Muscle of leg (tissue), 11 donors: Measurements from ENCODE around the gene RER1. TPM values are rescaled to one million over a fixed set of nuclear protein-coding genes. Genes with fewer than 3 reads are reported as not detected.

ENCODE experiments used
- DNase-seq: peaks from one replicate; pipeline ENCODE4 v3.0.0; 2013
- H3K27ac ChIP-seq: one replicate; pipeline ENCODE4 v1.5.1; 2013; ENCODE audit warnings: mild to moderate bottlenecking, low read length, control low read depth
- H3K27me3 ChIP-seq: one replicate; pipeline ENCODE4 v1.6.1; 2013; ENCODE audit warnings: low read length; ENCODE audit not compliant: control insufficient read depth, insufficient read depth
- H3K36me3 ChIP-seq: one replicate; pipeline ENCODE4 v1.6.1; 2013; ENCODE audit warnings: low read length; ENCODE audit not compliant: control insufficient read depth, insufficient read depth
- H3K4me1 ChIP-seq: one replicate; pipeline ENCODE4 v1.6.1; 2013; ENCODE audit warnings: low read length; ENCODE audit not compliant: control insufficient read depth, insufficient read depth
- H3K4me3 ChIP-seq: one replicate; pipeline ENCODE4 v1.5.1; 2013; ENCODE audit warnings: low read length, control low read depth
- H3K9me3 ChIP-seq: replicated peaks from 2 replicates; pipeline ENCODE4 v1.6.1; 2013; ENCODE audit warnings: low read depth, low read length; ENCODE audit not compliant: control insufficient read depth
- WGBS: methylation state at CpG from one replicate; pipeline ENCODE4 v1.1.5; 2013; ENCODE audit warnings: missing lambda C conversion rate; ENCODE audit not compliant: insufficient coverage; 5-methylcytosine and 5-hydroxymethylcytosine counted together
- polyA plus RNA-seq, 8 donors: library from polyadenylated mRNA; unstranded; fragments of 120-200 nt; gene quantifications; one replicate each; pipeline versions ENCODE4 v1.2.1 to v1.2.3, GENCODE V29; 2013; ENCODE audit warnings: inconsistent platforms in 1 of 8, low replicate concordance in 1 of 8; ENCODE audit not compliant: insufficient read length in 8 of 8, insufficient read depth in 1 of 8
- total RNA-seq: library from RNA; stranded (reverse); fragments of 120-200 nt; gene quantifications from one replicate; pipeline ENCODE4 v1.2.4, GENCODE V29; 2013

The RER1 gene
- total and polyA plus RNA-seq, 9 donors, result 57.5 to 86.6 (median 69.3) TPM

GRCh38 chr1:2452201-2452931 is 60.7 kb downstream of the RER1 start:
- Histone ChIP-seq H3K36me3 (no peaks in the 10 kb centered on the region), H3K27me3 (peaks cover 11% of the 10 kb centered on the region)
- WGBS, result 48% methylated on average over 15 of the region's 21 CpGs

GRCh38 chr1:2452932-2453315 is 61.3 kb downstream of the RER1 start:
- DNase-seq, result no peak
- H3K9me3 ChIP-seq, result no peaks in the 10 kb centered on the region
- peaks cover 7% of the 10 kb centered on the region for H3K4me1 ChIP-seq
- H3K27ac ChIP-seq, result no peak overlapping the region
- peaks cover 6% of the 10 kb centered on the region for H3K27me3 ChIP-seq
- H3K4me3 ChIP-seq, result no peak overlapping the region
- WGBS, result 72% methylated on average over 18 of the region's 19 CpGs
- no peaks in the 10 kb centered on the region for H3K36me3 ChIP-seq

More at GRCh38 chr1:2452201-2452931, 60.7 kb downstream of the RER1 start:
- no peak for DNase-seq
- no peak overlapping the region for H3K4me3 ChIP-seq
- H3K4me1 ChIP-seq, result peaks cover 7% of the 10 kb centered on the region
- no peak overlapping the region for H3K27ac ChIP-seq
- H3K9me3 ChIP-seq, result no peaks in the 10 kb centered on the region

- H3K4me1 ChIP-seq, result peaks cover 7% of the 10 kb centered on the region
- H3K27me3 ChIP-seq, result peaks cover 5% of the 10 kb centered on the region
- H3K9me3 ChIP-seq, result no peaks in the 10 kb centered on the region
- no peak overlapping the region for H3K27ac ChIP-seq
- no peak overlapping the region for H3K4me3 ChIP-seq
- DNase-seq, result no peak
- no peaks in the 10 kb centered on the region for H3K36me3 ChIP-seq
- WGBS, result 78% methylated on average over 10 of the region's 10 CpGs
These were observed 62.6 kb downstream of the RER1 start for GRCh38 chr1:2454227-2454626.

Other genes starting within 250 kb of the RER1 start
- 17.0 TPM for gene FAAP20, start 197.1 kb upstream of the RER1 start, total RNA-seq
- 10 to 100 TPM; 35.0 to 56.4 (median 46.2) TPM for gene FAAP20, start 197.1 kb upstream of the RER1 start, polyA plus RNA-seq
- gene SKI, start 163.5 kb upstream of the RER1 start, total RNA-seq, result 16.8 TPM
- 10 to 100 TPM; 49.7 to 83.2 (median 66.5) TPM for gene SKI, start 163.5 kb upstream of the RER1 start, polyA plus RNA-seq
- gene MORN1, start 287 bp upstream of the RER1 start, total RNA-seq, result 8.0 TPM
- gene MORN1, start 287 bp upstream of the RER1 start, polyA plus RNA-seq, result 1 to 10 TPM; 4.3 to 9.3 (median 7.1) TPM
- 18.3 TPM for gene PEX10, start 20.7 kb downstream of the RER1 start, total RNA-seq
- gene PEX10, start 20.7 kb downstream of the RER1 start, polyA plus RNA-seq, result 10 to 100 TPM; 16.3 to 20.6 (median 19.1) TPM
- 0.35 TPM for gene PLCH2, start 84.4 kb downstream of the RER1 start, total RNA-seq
- gene PLCH2, start 84.4 kb downstream of the RER1 start, polyA plus RNA-seq, result 1 to 10 TPM in 3 of 8 donors, under 1 TPM in 5; 0.41 to 3.4 (median 0.86) TPM
- 19.7 TPM for gene PANK4, start 134.8 kb downstream of the RER1 start, total RNA-seq
- gene PANK4, start 134.8 kb downstream of the RER1 start, polyA plus RNA-seq, result 10 to 100 TPM; 20.3 to 30.2 (median 23.7) TPM
- 0.80 TPM for gene HES5, start 138.4 kb downstream of the RER1 start, total RNA-seq
- 1 to 10 TPM in 1 of 8 donors, under 1 TPM in 6, not detected in 1; 0.29 to 1.1 (median 0.34) TPM for gene HES5, start 138.4 kb downstream of the RER1 start, polyA plus RNA-seq
- gene TNFRSF14, start 164.5 kb downstream of the RER1 start, total RNA-seq, result 11.2 TPM
- 10 to 100 TPM; 11.0 to 33.8 (median 15.3) TPM for gene TNFRSF14, start 164.5 kb downstream of the RER1 start, polyA plus RNA-seq
- gene PRXL2B, start 194.9 kb downstream of the RER1 start, total RNA-seq, result 8.9 TPM
- 10 to 100 TPM; 20.8 to 32.4 (median 24.3) TPM for gene PRXL2B, start 194.9 kb downstream of the RER1 start, polyA plus RNA-seq
- 0.31 TPM for gene MMEL1, start 241.2 kb downstream of the RER1 start, total RNA-seq
- 1 to 10 TPM in 3 of 8 donors, under 1 TPM in 5; 0.29 to 1.2 (median 0.66) TPM for gene MMEL1, start 241.2 kb downstream of the RER1 start, polyA plus RNA-seq